ENCODE measurements around the gene KCNN4.

The KCNN4 gene

DNA sequence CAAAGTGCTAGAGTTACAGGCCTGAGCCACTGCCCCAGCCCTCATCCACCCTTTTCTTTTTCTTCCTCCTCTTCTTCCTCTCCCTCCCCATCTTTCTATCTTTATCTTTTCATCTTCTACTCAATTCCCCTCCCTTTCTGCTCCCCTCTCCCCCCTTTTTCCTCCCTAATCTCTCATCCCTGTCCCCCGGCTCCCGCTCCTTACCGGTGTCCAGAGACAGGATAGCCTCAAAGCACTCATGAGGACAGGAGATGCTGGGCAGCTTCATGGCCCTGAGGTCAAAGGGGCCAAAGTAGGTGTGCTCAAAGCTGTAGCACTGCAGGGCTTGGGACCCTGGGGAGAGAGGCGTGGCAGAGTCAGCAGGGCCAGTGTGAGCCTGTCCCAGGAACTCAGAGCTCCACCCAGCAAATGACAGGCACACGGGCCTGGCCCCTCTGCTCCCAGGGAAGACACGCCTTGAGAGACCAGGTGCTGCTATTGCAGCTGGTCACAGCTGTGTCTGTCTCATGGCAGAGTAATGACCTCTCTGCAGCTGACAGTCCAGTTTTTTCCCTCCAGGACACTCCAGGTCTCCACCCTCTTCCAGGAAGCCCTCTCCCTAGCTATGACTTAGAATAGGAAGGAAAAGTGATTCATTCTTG is 18.8 kb upstream of the KCNN4 start:
- no peak overlapping the region for H2AFZ ChIP-seq (ENCODE audit: low read depth, low read length)
- H3K9me3 ChIP-seq (ENCODE audit: insufficient read depth, low read length, severe bottlenecking) = no peaks in the 10 kb centered on the region
- H3K4me3 ChIP-seq (ENCODE audit: low read depth in 1 of 2, low read length in 2 of 2) = no peak overlapping the region
- DNase-seq (no peak), ATAC-seq (ENCODE audit: insufficient read depth, low read depth) (no peak)
- no peaks in the 10 kb centered on the region for H4K20me1 ChIP-seq (ENCODE audit: insufficient read depth, low read length)
- H3K27me3 ChIP-seq (ENCODE audit: insufficient read depth, low read length, poor library complexity) = no peaks in the 10 kb centered on the region
- no peaks in the 10 kb centered on the region for H3K4me1 ChIP-seq (ENCODE audit: insufficient read depth, low read length)
- no peak overlapping the region for H3K9ac ChIP-seq (ENCODE audit: low read depth, low read length)
- TF ChIP-seq, protein P1, sequence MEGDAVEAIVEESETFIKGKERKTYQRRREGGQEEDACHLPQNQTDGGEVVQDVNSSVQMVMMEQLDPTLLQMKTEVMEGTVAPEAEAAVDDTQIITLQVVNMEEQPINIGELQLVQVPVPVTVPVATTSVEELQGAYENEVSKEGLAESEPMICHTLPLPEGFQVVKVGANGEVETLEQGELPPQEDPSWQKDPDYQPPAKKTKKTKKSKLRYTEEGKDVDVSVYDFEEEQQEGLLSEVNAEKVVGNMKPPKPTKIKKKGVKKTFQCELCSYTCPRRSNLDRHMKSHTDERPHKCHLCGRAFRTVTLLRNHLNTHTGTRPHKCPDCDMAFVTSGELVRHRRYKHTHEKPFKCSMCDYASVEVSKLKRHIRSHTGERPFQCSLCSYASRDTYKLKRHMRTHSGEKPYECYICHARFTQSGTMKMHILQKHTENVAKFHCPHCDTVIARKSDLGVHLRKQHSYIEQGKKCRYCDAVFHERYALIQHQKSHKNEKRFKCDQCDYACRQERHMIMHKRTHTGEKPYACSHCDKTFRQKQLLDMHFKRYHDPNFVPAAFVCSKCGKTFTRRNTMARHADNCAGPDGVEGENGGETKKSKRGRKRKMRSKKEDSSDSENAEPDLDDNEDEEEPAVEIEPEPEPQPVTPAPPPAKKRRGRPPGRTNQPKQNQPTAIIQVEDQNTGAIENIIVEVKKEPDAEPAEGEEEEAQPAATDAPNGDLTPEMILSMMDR (IDR thresholded peaks at IDR 0.05; ENCODE audit: borderline replicate concordance, extremely low read depth, low read length, poor library complexity, severe bottlenecking) = no peak
- TF ChIP-seq EZH2 (IDR thresholded peaks at IDR 0.05; ENCODE audit: borderline replicate concordance, low read depth, low read length, severe bottlenecking) = no peak
- no peak overlapping the region for H3K4me2 ChIP-seq (ENCODE audit: insufficient read depth, low read length)
- H3K27ac ChIP-seq (ENCODE audit: low read length) = no peak overlapping the region
- H3K36me3 ChIP-seq (ENCODE audit: insufficient read depth, low read length) = no peaks in the 10 kb centered on the region
- H3K79me2 ChIP-seq (ENCODE audit: insufficient read depth, low read length) = no peaks in the 10 kb centered on the region

DNA sequence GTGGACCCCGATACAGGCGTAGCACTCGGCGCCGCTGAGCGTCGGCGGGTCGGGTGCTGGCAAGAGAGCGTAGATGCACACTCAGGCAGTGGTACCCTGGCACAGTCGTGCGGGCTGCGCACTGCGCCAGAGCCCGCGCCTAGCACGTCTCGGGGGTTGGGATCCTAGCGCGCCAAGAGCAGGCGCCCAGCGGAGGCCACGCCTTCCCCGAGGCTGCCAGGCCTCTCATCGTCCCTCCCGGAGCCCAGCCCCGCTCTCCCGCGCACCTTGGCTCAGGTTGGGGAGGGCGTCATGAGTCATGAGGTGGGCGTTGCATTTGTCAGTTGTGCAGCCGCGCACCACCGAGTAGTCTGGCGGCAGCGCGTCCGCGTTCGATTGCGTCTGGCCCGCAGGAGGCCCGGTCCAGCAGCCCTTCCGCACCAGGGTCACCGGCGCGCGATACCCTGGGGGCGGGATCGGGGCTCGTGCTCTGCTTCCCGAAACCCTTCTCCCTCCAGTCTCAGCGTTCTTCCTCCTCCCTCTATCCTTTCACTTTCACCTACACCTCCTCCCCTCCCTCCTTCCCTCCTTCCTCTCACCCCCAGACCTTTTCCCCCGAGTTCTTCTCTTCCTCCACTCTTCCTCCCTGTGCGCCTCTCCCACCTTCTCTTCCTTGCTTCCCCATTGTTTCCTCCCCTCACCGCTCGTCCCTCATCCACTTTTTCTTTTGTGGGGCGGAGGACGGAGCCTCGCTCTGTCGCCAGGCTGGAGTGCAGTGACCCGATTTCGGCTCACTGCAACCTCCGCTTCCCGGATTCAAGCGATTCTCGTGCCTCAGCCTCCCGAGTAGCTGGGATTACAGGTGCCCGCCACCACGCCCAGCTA is 18.0 kb upstream of the KCNN4 start:
- Histone ChIP-seq H3K27ac (ENCODE audit: low read length) (no peak overlapping the region), H3K9ac (ENCODE audit: low read depth, low read length) (no peak overlapping the region), H3K36me3 (ENCODE audit: insufficient read depth, low read length) (no peaks in the 10 kb centered on the region), H4K20me1 (ENCODE audit: insufficient read depth, low read length) (no peaks in the 10 kb centered on the region), H3K27me3 (ENCODE audit: insufficient read depth, low read length, poor library complexity) (no peaks in the 10 kb centered on the region), H3K4me3 (ENCODE audit: low read depth in 1 of 2, low read length in 2 of 2) (no peak overlapping the region), H3K4me1 (ENCODE audit: insufficient read depth, low read length) (no peaks in the 10 kb centered on the region), H3K4me2 (ENCODE audit: insufficient read depth, low read length) (no peak overlapping the region), H3K9me3 (ENCODE audit: insufficient read depth, low read length, severe bottlenecking) (no peaks in the 10 kb centered on the region), H3K79me2 (ENCODE audit: insufficient read depth, low read length) (no peaks in the 10 kb centered on the region), H2AFZ (ENCODE audit: low read depth, low read length) (no peak overlapping the region)
- TF ChIP-seq, protein P1 (IDR thresholded peaks at IDR 0.05; ENCODE audit: borderline replicate concordance, extremely low read depth, low read length, poor library complexity, severe bottlenecking) = no peak
- TF ChIP-seq EZH2 (IDR thresholded peaks at IDR 0.05; ENCODE audit: borderline replicate concordance, low read depth, low read length, severe bottlenecking) = no peak
- no peak for ATAC-seq (ENCODE audit: insufficient read depth, low read depth)
- no peak for DNase-seq

DNA sequence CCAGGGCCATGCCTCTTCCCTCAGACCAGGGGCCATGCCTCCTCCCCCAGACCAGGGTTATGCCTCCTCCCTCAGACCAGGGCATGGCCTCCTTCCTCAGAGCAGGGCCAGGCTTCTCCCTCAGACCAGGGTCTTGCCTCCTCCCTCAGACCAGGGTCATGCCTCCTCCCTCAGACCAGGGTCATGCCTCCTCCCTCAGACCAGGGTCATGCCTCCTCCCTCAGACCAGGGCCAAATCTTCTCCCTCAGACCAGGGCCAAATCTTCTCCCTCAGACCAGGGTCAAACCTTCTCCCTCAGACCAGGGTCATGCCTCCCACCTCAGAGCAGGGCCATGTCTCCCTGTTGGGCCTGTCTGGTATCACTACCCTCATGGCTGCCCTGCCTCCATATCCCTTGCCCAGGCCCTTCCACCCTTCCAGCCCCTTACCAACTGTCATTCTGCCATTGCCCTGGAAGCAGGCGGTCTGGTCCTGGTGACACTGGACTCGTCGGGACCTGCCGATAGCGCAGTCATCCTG is 17.3 kb upstream of the KCNN4 start:
- Histone ChIP-seq H3K4me3 (ENCODE audit: low read depth in 1 of 2, low read length in 2 of 2) (no peak overlapping the region), H3K27me3 (ENCODE audit: insufficient read depth, low read length, poor library complexity) (no peaks in the 10 kb centered on the region), H2AFZ (ENCODE audit: low read depth, low read length) (no peak overlapping the region)

More for the DNA sequence above, 17.3 kb upstream of the KCNN4 start:
- no peaks in the 10 kb centered on the region for H3K4me1 ChIP-seq (ENCODE audit: insufficient read depth, low read length)
- no peak overlapping the region for H3K4me2 ChIP-seq (ENCODE audit: insufficient read depth, low read length)
- H3K36me3 ChIP-seq (ENCODE audit: insufficient read depth, low read length) = no peaks in the 10 kb centered on the region
- no peaks in the 10 kb centered on the region for H4K20me1 ChIP-seq (ENCODE audit: insufficient read depth, low read length)
- no peak overlapping the region for H3K27ac ChIP-seq (ENCODE audit: low read length)
- TF ChIP-seq, protein P1 (IDR thresholded peaks at IDR 0.05; ENCODE audit: borderline replicate concordance, extremely low read depth, low read length, poor library complexity, severe bottlenecking) = no peak
- TF ChIP-seq EZH2 (IDR thresholded peaks at IDR 0.05; ENCODE audit: borderline replicate concordance, low read depth, low read length, severe bottlenecking) = no peak
- DNase-seq (no peak), ATAC-seq (ENCODE audit: insufficient read depth, low read depth) (no peak)
- H3K9ac ChIP-seq (ENCODE audit: low read depth, low read length) = no peak overlapping the region
- no peaks in the 10 kb centered on the region for H3K9me3 ChIP-seq (ENCODE audit: insufficient read depth, low read length, severe bottlenecking)
- no peaks in the 10 kb centered on the region for H3K79me2 ChIP-seq (ENCODE audit: insufficient read depth, low read length)

Measured in DND-41 (cell line).